Endothelial cell of umbilical vein (primary cell): ENCODE measurements around the gene TBC1D16. TPM values are rescaled to one million over a fixed set of nuclear protein-coding genes. Genes with fewer than 3 reads are reported as not detected.

Source experiments
- BruUV-seq: library from RNA; stranded (reverse); fragments of 400-500 nt; replicated peaks from 2 replicates; lab custom pipeline; 2021; lab: Mats Ljungman, UMichigan
- CTCF ChIA-PET: fragments of 300-600, 350-600 bp; sonication (Branson Sonifier 250); formaldehyde crosslinking; loops from one replicate; lab custom pipeline; 2021; ENCODE audit warnings: antibody characterized with exemption, inconsistent platforms; lab: Charles Lee
- POLR2A ChIA-PET: fragments of 300-600, 350-600 bp; sonication (Branson Sonifier 250); formaldehyde crosslinking; loops from one replicate; lab custom pipeline; 2021; ENCODE audit warnings: antibody characterized with exemption, inconsistent platforms; lab: Charles Lee
- DNase-seq: peaks from one replicate; pipeline ENCODE4 v3.0.0-alpha.2; 2011; ENCODE audit warnings: low read depth, low spot score
- FAIRE-seq: peaks from 2 replicates; lab custom pipeline; 2011; peaks lifted over from hg19 to GRCh38; lab: Jason Lieb, UNC
- H2AFZ ChIP-seq: 2 replicates; pipeline ENCODE4 v1.6.0; 2012; ENCODE audit warnings: low read depth, low read length, control low read depth, inconsistent platforms
- H3K27ac ChIP-seq: 2 replicates; pipeline ENCODE4 v1.5.1; 2011; ENCODE audit warnings: low read depth, mild to moderate bottlenecking, control low read depth, low read length, moderate library complexity; ENCODE audit not compliant: insufficient read depth
- H3K27me3 ChIP-seq, 2 experiments: 2 replicates each; pipeline versions ENCODE4 v1.6.0 to v1.6.1; 2011; ENCODE audit warnings: low read length in 2 of 2, mixed read lengths in 1 of 2; ENCODE audit not compliant: control insufficient read depth in 2 of 2, insufficient read depth in 2 of 2
- H3K36me3 ChIP-seq, 2 experiments: 2 replicates in 1 of 2; 3 replicates in 1 of 2; pipeline ENCODE4 v1.5.1; 2011; ENCODE audit warnings: low read length in 2 of 2, mild to moderate bottlenecking in 1 of 2, moderate library complexity in 1 of 2; ENCODE audit not compliant: control insufficient read depth in 2 of 2, insufficient read depth in 2 of 2; ENCODE audit errors: extremely low read depth in 1 of 2
- H3K4me1 ChIP-seq: 3 replicates; pipeline ENCODE4 v1.5.1; 2011; ENCODE audit warnings: mild to moderate bottlenecking, low read length; ENCODE audit not compliant: control insufficient read depth, insufficient read depth; ENCODE audit errors: extremely low read depth
- H3K4me2 ChIP-seq: 2 replicates; pipeline ENCODE4 v1.6.1; 2011; ENCODE audit warnings: low read length, control low read depth, mixed read lengths; ENCODE audit not compliant: insufficient read depth
- H3K4me3 ChIP-seq, 3 experiments: fragments of 200-600 bp in 1 of 3; sonication (generic), shearing (Covaris generic) in 1 of 3; replicated peaks in 1 of 3; 2 replicates each; pipeline ENCODE4 v1.5.1; 2011 to 2016; ENCODE audit warnings: control low read depth in 3 of 3, low read length in 3 of 3, mild to moderate bottlenecking in 2 of 3, inconsistent platforms in 1 of 3, low read depth in 1 of 3, moderate library complexity in 1 of 3; ENCODE audit not compliant: insufficient read depth in 1 of 3
- H3K79me2 ChIP-seq: 2 replicates; pipeline ENCODE4 v1.6.0; 2012; ENCODE audit warnings: low read length, inconsistent platforms; ENCODE audit not compliant: control insufficient read depth, insufficient read depth
- H3K9ac ChIP-seq: replicated peaks from 2 replicates; pipeline ENCODE3; 2011; ENCODE audit warnings: low read length, control low read depth; ENCODE audit not compliant: insufficient read depth; ENCODE audit errors: extremely low read depth
- H3K9me1 ChIP-seq: replicated peaks from 3 replicates; pipeline ENCODE4 v1.6.0; 2011; ENCODE audit warnings: mild to moderate bottlenecking, low read length; ENCODE audit not compliant: control insufficient read depth, insufficient read depth; ENCODE audit errors: extremely low read depth
- H3K9me3 ChIP-seq: replicated peaks from 2 replicates; pipeline ENCODE4 v1.5.1; 2012; ENCODE audit warnings: low read length, inconsistent platforms; ENCODE audit not compliant: control insufficient read depth, insufficient read depth
- H4K20me1 ChIP-seq: replicated peaks from 2 replicates; pipeline ENCODE3; 2011; ENCODE audit warnings: mild to moderate bottlenecking, low read length; ENCODE audit not compliant: control insufficient read depth, insufficient read depth; ENCODE audit errors: extremely low read depth
- CTCF ChIP-seq, 2 donors: IDR thresholded peaks; 1 replicate in 1 of 2; 2 replicates in 1 of 2; pipeline ENCODE4 v1.5.1; 2011; ENCODE audit warnings: low read length in 2 of 2, mild to moderate bottlenecking in 2 of 2, moderate library complexity in 2 of 2, control low read depth in 1 of 2, inconsistent platforms in 1 of 2, low read depth in 1 of 2; ENCODE audit not compliant: insufficient read depth in 1 of 2; ENCODE audit errors: extremely low read depth in 1 of 2
- EZH2 ChIP-seq: IDR thresholded peaks from 2 replicates; pipeline ENCODE4 v1.6.1; 2012; ENCODE audit warnings: borderline replicate concordance, low read depth, mild to moderate bottlenecking, moderate library complexity, low read length, inconsistent platforms; ENCODE audit not compliant: severe bottlenecking
- FOS ChIP-seq: IDR thresholded peaks from 2 replicates; pipeline ENCODE4 v1.6.1; 2011; ENCODE audit warnings: mild to moderate bottlenecking, low read length, moderate library complexity, borderline replicate concordance; ENCODE audit not compliant: insufficient read depth
- GATA2 ChIP-seq: IDR thresholded peaks from 2 replicates; pipeline ENCODE4 v1.7.0; 2011; ENCODE audit warnings: low read depth, mild to moderate bottlenecking, moderate library complexity, mixed read lengths, low read length; ENCODE audit not compliant: insufficient read length, insufficient read depth
- JUN ChIP-seq: IDR thresholded peaks from 2 replicates; pipeline ENCODE4 v1.6.1; 2011; ENCODE audit warnings: borderline replicate concordance, low read depth; ENCODE audit not compliant: insufficient read length, insufficient read depth
- MAX ChIP-seq: IDR thresholded peaks from 2 replicates; pipeline ENCODE4 v1.6.1; 2011; ENCODE audit not compliant: insufficient read depth, insufficient read length
- MYC ChIP-seq: IDR thresholded peaks from one replicate; pipeline ENCODE4 v1.6.1; 2011; ENCODE audit warnings: mild to moderate bottlenecking, low read depth, low read length
- POLR2A ChIP-seq: IDR thresholded peaks from 2 replicates; pipeline ENCODE4 v1.6.1; 2012; ENCODE audit warnings: low read depth, mild to moderate bottlenecking, control low read depth, low read length
- POLR2AphosphoS5 ChIP-seq: IDR thresholded peaks from 2 replicates; pipeline ENCODE4 v1.6.1; 2012; ENCODE audit warnings: low read depth, mild to moderate bottlenecking, control low read depth, low read length, moderate library complexity; ENCODE audit not compliant: insufficient read depth
- dilution Hi-C: fragments of 300-500 bp; cut with MboI; formaldehyde crosslinking; loops from one replicate; pipeline ENCODE4 v1.15.0; 2019; ENCODE audit warnings: low sequenced_read_pairs; ENCODE audit not compliant: extremely low pct_ligation_motif_present
- intact Hi-C: fragments of 100-400 bp; cut with micrococcal nuclease; formaldehyde crosslinking; loops from one replicate; pipeline ENCODE4 v1.10.0; 2022
- polyA plus RNA-seq, 4 experiments: library from polyadenylated mRNA; depleted of rRNA in 3 of 4; stranded (reverse) in 3 of 4; unstranded in 1 of 4; fragments of >200 nt; gene quantifications; 2 replicates each; pipeline versions ENCODE4 v1.2.1 to v1.2.3, GENCODE V29; 2011 to 2012; ENCODE audit warnings: missing spikeins in 1 of 4
- total RNA-seq: library from RNA; stranded (reverse); gene quantifications from 2 replicates; pipeline ENCODE4 v1.2.3, GENCODE V29; 2021

Gene TBC1D16
- total and polyA plus RNA-seq, 2 donors (not counting 3 experiments of a cell fraction or from before 2014, with no cell fraction given), result 12.9 to 48.6 TPM

GRCh38 chr17:79919862-79920720 lies 115.6 kb downstream of the TBC1D16 start:
- Histone ChIP-seq H3K36me3 (no peaks in the 10 kb centered on the region), H3K4me1 (peaks cover 6% of the 10 kb centered on the region), H3K79me2 (no peaks in the 10 kb centered on the region), H3K9me1 (no peaks in the 10 kb centered on the region), H4K20me1 (no peaks in the 10 kb centered on the region), H3K4me2 (no peak overlapping the region), H3K9me3 (no peaks in the 10 kb centered on the region), H3K9ac (no peak overlapping the region), H3K4me3 (no peak overlapping the region), H3K27ac (no peak overlapping the region), H2AFZ (no peak overlapping the region), H3K27me3 (no peaks in the 10 kb centered on the region)
- CTCF ChIA-PET, result interaction anchor here (0.7 to 1.9 kb wide), 4 partner anchors 69 to 178 kb away, joined by 4 to 7 read pairs (median 6); no protein-coding TSS in a partner anchor
- no peak for FAIRE-seq
- no peak for DNase-seq
- dilution Hi-C loops, result no loop called here
- intact Hi-C loops, result loop anchor here (10.0 kb wide), 1 partner anchor 175 kb away; no protein-coding TSS in a partner anchor
- TF ChIP-seq CTCF (IDR thresholded peaks at IDR 0.05; ENCODE audit: extremely low read depth in 1 of 2, insufficient read depth in 1 of 2, low read depth in 1 of 2, low read length in 2 of 2), result no peak
- TF ChIP-seq FOS, result no peak
- no peak for TF ChIP-seq JUN
- TF ChIP-seq POLR2AphosphoS5, result no peak
- TF ChIP-seq EZH2, result no peak
- no peak for TF ChIP-seq POLR2A
- TF ChIP-seq MYC, result no peak
- TF ChIP-seq GATA2, result no peak
- TF ChIP-seq MAX, result no peak
- no TSS peak for BruUV-seq
- POLR2A ChIA-PET, result no interaction called here
